ENCODE results near the gene TMEM271. TPM values are rescaled to one million over a fixed set of nuclear protein-coding genes. Genes with fewer than 3 reads are reported as not detected.
"Not testable (repeated sequence)": the region's sequence is repeated elsewhere in the genome, so short reads cannot be mapped to it uniquely, and the experiment has no call there.

TMEM271 gene
- total and polyA plus RNA-seq, 2 donors (not counting 3 experiments of a cell fraction or from before 2014, with no cell fraction given): not detected

- Histone ChIP-seq H3K9ac (replicated peaks; ENCODE audit: extremely low read depth, insufficient read depth, low read length) (no peak overlapping the region), H3K36me3 (ENCODE audit: control insufficient read depth in 2 of 2, extremely low read depth in 1 of 2, insufficient read depth in 2 of 2, low read length in 2 of 2) (no peaks in the 10 kb centered on the region), H3K4me3 (replicated peaks in 1 of 3; ENCODE audit: insufficient read depth in 1 of 3, low read depth in 1 of 3, low read length in 3 of 3) (no peak overlapping the region), H3K9me3 (replicated peaks; ENCODE audit: control insufficient read depth, insufficient read depth, low read length) (no peaks in the 10 kb centered on the region), H3K79me2 (ENCODE audit: control insufficient read depth, insufficient read depth, low read length) (no peaks in the 10 kb centered on the region), H3K27ac (ENCODE audit: insufficient read depth, low read depth, low read length) (no peak overlapping the region), H3K9me1 (replicated peaks; ENCODE audit: control insufficient read depth, extremely low read depth, insufficient read depth, low read length) (no peaks in the 10 kb centered on the region), H3K27me3 (ENCODE audit: control insufficient read depth in 2 of 2, insufficient read depth in 2 of 2, low read length in 2 of 2) (no peaks in the 10 kb centered on the region), H3K4me1 (ENCODE audit: control insufficient read depth, extremely low read depth, insufficient read depth, low read length) (no peaks in the 10 kb centered on the region), H4K20me1 (replicated peaks; ENCODE audit: control insufficient read depth, extremely low read depth, insufficient read depth, low read length) (no peaks in the 10 kb centered on the region), H3K4me2 (ENCODE audit: insufficient read depth, low read length) (no peak overlapping the region), H2AFZ (ENCODE audit: low read depth, low read length) (no peak overlapping the region)
- BruUV-seq (replicated peaks): no TSS peak
- ChIA-PET POLR2A (no interaction called here), CTCF (no interaction called here)
- no peak for TF ChIP-seq CTCF (IDR thresholded peaks at IDR 0.05; ENCODE audit: extremely low read depth in 1 of 2, insufficient read depth in 1 of 2, low read depth in 1 of 2, low read length in 2 of 2)
- no peak for TF ChIP-seq MAX (IDR thresholded peaks at IDR 0.05; ENCODE audit: insufficient read depth, insufficient read length)
- no peak for TF ChIP-seq MYC (IDR thresholded peaks at IDR 0.05; ENCODE audit: low read depth, low read length)
- TF ChIP-seq POLR2A (IDR thresholded peaks at IDR 0.05; ENCODE audit: low read depth, low read length): no peak
- TF ChIP-seq JUN (IDR thresholded peaks at IDR 0.05; ENCODE audit: borderline replicate concordance, insufficient read depth, insufficient read length, low read depth): no peak
- dilution Hi-C loops (cut with MboI; ENCODE audit: extremely low pct_ligation_motif_present, low sequenced_read_pairs): no loop called here
- DNase-seq (ENCODE audit: low read depth, low spot score) (no peak), FAIRE-seq (peak; percentile 76)
- intact Hi-C loops (cut with micrococcal nuclease): no loop called here
Measured at GRCh38 chr4:555566-556275, 20.4 kb downstream of the TMEM271 start.

- H3K9ac ChIP-seq (replicated peaks; ENCODE audit: extremely low read depth, insufficient read depth, low read length); H3K79me2 ChIP-seq (ENCODE audit: control insufficient read depth, insufficient read depth, low read length); H3K4me3 ChIP-seq (replicated peaks in 1 of 3; ENCODE audit: insufficient read depth in 1 of 3, low read depth in 1 of 3, low read length in 3 of 3); DNase-seq (ENCODE audit: low read depth, low spot score); FAIRE-seq; H3K9me3 ChIP-seq (replicated peaks; ENCODE audit: control insufficient read depth, insufficient read depth, low read length); POLR2A ChIA-PET; H3K27me3 ChIP-seq (ENCODE audit: control insufficient read depth in 2 of 2, insufficient read depth in 2 of 2, low read length in 2 of 2); H3K36me3 ChIP-seq (ENCODE audit: control insufficient read depth in 2 of 2, extremely low read depth in 1 of 2, insufficient read depth in 2 of 2, low read length in 2 of 2); H3K4me2 ChIP-seq (ENCODE audit: insufficient read depth, low read length); H2AFZ ChIP-seq (ENCODE audit: low read depth, low read length); dilution Hi-C loops (cut with MboI; ENCODE audit: extremely low pct_ligation_motif_present, low sequenced_read_pairs); H4K20me1 ChIP-seq (replicated peaks; ENCODE audit: control insufficient read depth, extremely low read depth, insufficient read depth, low read length); CTCF ChIA-PET; H3K9me1 ChIP-seq (replicated peaks; ENCODE audit: control insufficient read depth, extremely low read depth, insufficient read depth, low read length); BruUV-seq (replicated peaks); H3K27ac ChIP-seq (ENCODE audit: insufficient read depth, low read depth, low read length); H3K4me1 ChIP-seq (ENCODE audit: control insufficient read depth, extremely low read depth, insufficient read depth, low read length); intact Hi-C loops (cut with micrococcal nuclease): not testable (repeated sequence)
Measured at GRCh38 chr4:554793-555320, 21.2 kb downstream of the TMEM271 start.

Measured in endothelial cell of umbilical vein (primary cell).